Spleen (tissue), 7 donors: ENCODE data around the gene PNRC2.

Source experiments
- POLR2A ChIP-seq, 3 donors: fragments of 450-650 bp; IDR thresholded peaks; one replicate each; pipeline ENCODE4 v1.5.1; 2017; ENCODE audit warnings: antibody characterized with exemption in 3 of 3, mild to moderate bottlenecking in 1 of 3
- POLR2AphosphoS5 ChIP-seq, 3 donors: sonication (generic); formaldehyde crosslinking; IDR thresholded peaks; one replicate each; pipeline ENCODE4 v1.5.1; 2017; ENCODE audit warnings: antibody characterized with exemption in 3 of 3
- TF ChIP-seq, protein P1 (sequence below), 11 experiments: fragments of 200-600 bp in 7 of 11; fragments of 450-650 bp in 4 of 11; sonication (generic) in 4 of 11; IDR thresholded peaks in 8 of 11; conservative IDR thresholded peaks in 3 of 11; 1 replicate in 7 of 11; 2 replicates in 4 of 11; pipeline versions ENCODE4 v1.4.0 to v1.8.0; 2016 to 2021; ENCODE audit warnings: antibody characterized with exemption in 11 of 11, inconsistent platforms in 4 of 11, mild to moderate bottlenecking in 1 of 11
- donor health status: DM: no; HTN: no; CAD: no; lungs with moderate emphysema.
- donor health status: DM: no; HTN: no; CAD: no.
- donor health status: DM: no; HTN: no; CAD: no.

GRCh38 chr1:23996700-23997229 is 37.1 kb downstream of the PNRC2 start:
- TF ChIP-seq, protein P1, sequence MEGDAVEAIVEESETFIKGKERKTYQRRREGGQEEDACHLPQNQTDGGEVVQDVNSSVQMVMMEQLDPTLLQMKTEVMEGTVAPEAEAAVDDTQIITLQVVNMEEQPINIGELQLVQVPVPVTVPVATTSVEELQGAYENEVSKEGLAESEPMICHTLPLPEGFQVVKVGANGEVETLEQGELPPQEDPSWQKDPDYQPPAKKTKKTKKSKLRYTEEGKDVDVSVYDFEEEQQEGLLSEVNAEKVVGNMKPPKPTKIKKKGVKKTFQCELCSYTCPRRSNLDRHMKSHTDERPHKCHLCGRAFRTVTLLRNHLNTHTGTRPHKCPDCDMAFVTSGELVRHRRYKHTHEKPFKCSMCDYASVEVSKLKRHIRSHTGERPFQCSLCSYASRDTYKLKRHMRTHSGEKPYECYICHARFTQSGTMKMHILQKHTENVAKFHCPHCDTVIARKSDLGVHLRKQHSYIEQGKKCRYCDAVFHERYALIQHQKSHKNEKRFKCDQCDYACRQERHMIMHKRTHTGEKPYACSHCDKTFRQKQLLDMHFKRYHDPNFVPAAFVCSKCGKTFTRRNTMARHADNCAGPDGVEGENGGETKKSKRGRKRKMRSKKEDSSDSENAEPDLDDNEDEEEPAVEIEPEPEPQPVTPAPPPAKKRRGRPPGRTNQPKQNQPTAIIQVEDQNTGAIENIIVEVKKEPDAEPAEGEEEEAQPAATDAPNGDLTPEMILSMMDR (IDR thresholded peaks at IDR 0.05 in 8 of 11, conservative IDR thresholded peaks at IDR 0.05 in 3 of 11): no peak
- no peak for TF ChIP-seq POLR2A (IDR thresholded peaks at IDR 0.05)
- no peak for TF ChIP-seq POLR2AphosphoS5 (IDR thresholded peaks at IDR 0.05)
